Heart left ventricle (tissue), 16 donors: ENCODE data around the gene ATRNL1. TPM values are rescaled to one million over a fixed set of nuclear protein-coding genes. Genes with fewer than 3 reads are reported as not detected.

ENCODE experiments used
- ATAC-seq, 4 donors: fragments of 200-7000 bp; cut with Tn5 transposase; one replicate each; pipeline ENCODE4 v1.9.1; 2020 to 2022; ENCODE audit warnings: moderate library complexity in 4 of 4, mild to moderate bottlenecking in 3 of 4, moderate number of reproducible peaks in 1 of 4
- DNase-seq, 5 donors: peaks; one replicate each; pipeline ENCODE4 v3.0.0-alpha.2; 2020
- H3K27ac ChIP-seq, 12 donors: fragments of 200-600 bp; sonication (generic) in 4 of 12; one replicate each; pipeline versions ENCODE4 v1.5.0 to v1.8.0; 2016 to 2022; ENCODE audit warnings: mild to moderate bottlenecking in 2 of 12
- H3K27me3 ChIP-seq, 9 donors: fragments of 200-600 bp; sonication (generic) in 2 of 9; one replicate each; pipeline versions ENCODE4 v1.5.1 to v1.8.0; 2016 to 2022; ENCODE audit warnings: mild to moderate bottlenecking in 3 of 9
- H3K36me3 ChIP-seq, 9 donors: fragments of 200-600 bp; sonication (generic) in 2 of 9; one replicate each; pipeline versions ENCODE4 v1.5.0 to v1.8.0; 2018 to 2022; ENCODE audit warnings: mild to moderate bottlenecking in 2 of 9
- H3K4me1 ChIP-seq, 12 donors: fragments of 200-600 bp; sonication (generic) in 4 of 12; one replicate each; pipeline versions ENCODE4 v1.5.0 to v1.8.0; 2016 to 2022; ENCODE audit warnings: mild to moderate bottlenecking in 3 of 12
- H3K4me3 ChIP-seq, 12 donors: fragments of 200-600 bp; sonication (generic) in 4 of 12; one replicate each; pipeline versions ENCODE4 v1.5.0 to v1.8.0; 2017 to 2022; ENCODE audit warnings: mild to moderate bottlenecking in 9 of 12, moderate library complexity in 4 of 12
- H3K9me3 ChIP-seq, 12 donors: fragments of 200-600 bp; sonication (generic) in 4 of 12; one replicate each; pipeline versions ENCODE4 v1.5.0 to v1.8.0; 2016 to 2022; ENCODE audit warnings: mild to moderate bottlenecking in 1 of 12
- POLR2A ChIP-seq, 2 donors: fragments of 450-650 bp; IDR thresholded peaks; one replicate each; pipeline ENCODE4 v1.6.1; 2017; ENCODE audit warnings: antibody characterized with exemption in 2 of 2, mild to moderate bottlenecking in 2 of 2, moderate library complexity in 2 of 2
- WGBS, 4 donors: extraction: QIAGEN DNeasy Blood & Tissue Kit in 2 of 4; methylation state at CpG; one replicate each; pipeline versions ENCODE4 v1.1.5 to v1.1.7; 2013 to 2018; 5-methylcytosine and 5-hydroxymethylcytosine counted together
- intact Hi-C, 10 donors: fragments of 100-400 bp; cut with DNase I; formaldehyde crosslinking; loops; one replicate each; pipeline versions ENCODE4 v1.11.1 to v1.14.2; 2022
- polyA plus RNA-seq, 2 donors: library from polyadenylated mRNA; stranded (reverse); fragments of 200-250 nt; gene quantifications; one replicate each; pipeline ENCODE4 v1.2.3, GENCODE V29; 2013
- total RNA-seq, 9 donors: library from RNA; depleted of rRNA in 2 of 9; stranded (reverse); fragments of >200 nt in 2 of 9; fragmentation: NEBNext Ultra II Directional in 3 of 9; extraction: Animal tissue kit (Norgen Biotek cat#: 25700) in 3 of 9; gene quantifications; one replicate each; pipeline versions ENCODE4 v1.1.0 to v1.2.4, GENCODE V29; 2016 to 2023
- TF ChIP-seq, protein P1 (sequence below), 12 donors: fragments of 200-600 bp; sonication (generic) in 4 of 12; IDR thresholded peaks; one replicate each; pipeline versions ENCODE4 v1.5.0 to v1.8.0; 2018 to 2022; ENCODE audit warnings: antibody characterized with exemption in 12 of 12, mild to moderate bottlenecking in 5 of 12
- donor health status: ischemic (EF 13 %, LVEDD 7.1; RV severe dilation, severe dysfunction).
- donor health status: healthy with polysubstance abuse.
- donor health status: DM: no; HTN: yes; CAD: no.
- donor health status: DM: no; HTN: no; CAD: no.
- donor health status: ischemic (EF 25% LVEDD 6.9; RV normal size, moderate dysfunction).
- donor health status: ischemic (EF 25% LVEDD 5.7; RV mildly dilated, moderate dysfunction).
- donor health status: healthy.
- donor health status: DM: yes; HTN: yes; CAD: no.
- donor health status: ischemic (EF 35%, LVEDD 5.7; RV mildly dilated, moderate dysfunction).
- donor health status: nonischemic (EF 11% LVEDD 7.7; RV severe dilation, severe dysfunction).
- donor health status: DM: yes; HTN: yes; CAD: no.
- donor health status: PGD.
- donor health status: ischemic (EF 29% LVEDD 5.4; RV normal size, mild dysfunction).
- donor health status: nonischemic (EF 23%, LVEDD 6.1; RV moderate dilation, normal function).

Gene ATRNL1
- total and polyA plus RNA-seq, 11 donors = 0.13 to 28.5 (median 3.0) TPM

DNA sequence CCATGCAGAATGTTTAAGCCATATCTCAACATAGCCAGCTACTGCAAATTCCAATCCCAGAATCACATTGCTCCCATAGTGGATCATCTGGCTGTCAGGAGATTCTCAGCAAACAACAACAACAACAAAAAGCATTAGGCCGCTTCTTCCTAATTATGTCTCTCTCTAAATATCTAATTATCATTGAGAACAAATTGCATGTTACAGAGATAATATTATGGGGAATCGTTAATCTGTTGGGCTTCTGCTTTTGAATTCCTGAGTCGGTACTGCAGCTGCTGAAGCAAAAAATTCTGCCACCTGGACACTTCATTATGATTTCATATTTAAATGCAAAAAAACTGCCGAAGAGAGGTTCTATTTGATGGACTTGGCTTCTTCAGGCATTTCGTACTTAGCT lies 791.2 kb downstream of the ATRNL1 start:
- no peaks in the 10 kb centered on the region for H3K27me3 ChIP-seq
- ATAC-seq (no peak), DNase-seq (no peak)
- intact Hi-C loops = no loop called here
- H3K27ac ChIP-seq = no peak overlapping the region
- no peaks in the 10 kb centered on the region for H3K36me3 ChIP-seq
- no peaks in the 10 kb centered on the region for H3K9me3 ChIP-seq
- 84 to 89% (median 87%) methylated on average over 5 of the region's 5 CpGs for WGBS, 4 donors
- no peaks in the 10 kb centered on the region for H3K4me1 ChIP-seq
- TF ChIP-seq, protein P1, sequence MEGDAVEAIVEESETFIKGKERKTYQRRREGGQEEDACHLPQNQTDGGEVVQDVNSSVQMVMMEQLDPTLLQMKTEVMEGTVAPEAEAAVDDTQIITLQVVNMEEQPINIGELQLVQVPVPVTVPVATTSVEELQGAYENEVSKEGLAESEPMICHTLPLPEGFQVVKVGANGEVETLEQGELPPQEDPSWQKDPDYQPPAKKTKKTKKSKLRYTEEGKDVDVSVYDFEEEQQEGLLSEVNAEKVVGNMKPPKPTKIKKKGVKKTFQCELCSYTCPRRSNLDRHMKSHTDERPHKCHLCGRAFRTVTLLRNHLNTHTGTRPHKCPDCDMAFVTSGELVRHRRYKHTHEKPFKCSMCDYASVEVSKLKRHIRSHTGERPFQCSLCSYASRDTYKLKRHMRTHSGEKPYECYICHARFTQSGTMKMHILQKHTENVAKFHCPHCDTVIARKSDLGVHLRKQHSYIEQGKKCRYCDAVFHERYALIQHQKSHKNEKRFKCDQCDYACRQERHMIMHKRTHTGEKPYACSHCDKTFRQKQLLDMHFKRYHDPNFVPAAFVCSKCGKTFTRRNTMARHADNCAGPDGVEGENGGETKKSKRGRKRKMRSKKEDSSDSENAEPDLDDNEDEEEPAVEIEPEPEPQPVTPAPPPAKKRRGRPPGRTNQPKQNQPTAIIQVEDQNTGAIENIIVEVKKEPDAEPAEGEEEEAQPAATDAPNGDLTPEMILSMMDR (IDR thresholded peaks at IDR 0.05) = no peak
- no peak for TF ChIP-seq POLR2A (IDR thresholded peaks at IDR 0.05)
- H3K4me3 ChIP-seq = no peak overlapping the region

DNA sequence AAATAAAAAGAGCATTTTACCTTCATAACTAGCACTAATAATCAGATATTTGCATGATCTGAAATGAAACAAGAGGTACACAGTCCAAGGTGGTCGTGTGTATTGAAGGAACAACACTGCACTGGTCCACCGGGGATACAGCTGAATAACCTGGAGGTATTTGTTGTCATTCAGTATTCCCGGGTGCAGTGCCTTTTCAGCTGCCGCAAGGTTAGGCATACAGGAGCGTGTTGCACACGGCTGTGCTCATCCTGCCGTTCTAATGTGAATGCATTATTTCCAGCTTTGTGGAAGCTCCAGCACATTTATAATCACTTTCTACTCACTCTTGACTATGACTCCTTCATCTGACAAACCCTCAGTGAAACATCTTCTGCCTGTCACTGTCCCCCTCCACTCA lies 802.0 kb downstream of the ATRNL1 start:
- Histone ChIP-seq H3K27me3 (no peaks in the 10 kb centered on the region), H3K9me3 (no peaks in the 10 kb centered on the region), H3K4me3 (no peak overlapping the region), H3K27ac (no peak overlapping the region), H3K4me1 (no peaks in the 10 kb centered on the region), H3K36me3 (no peaks in the 10 kb centered on the region)
- DNase-seq (no peak), ATAC-seq (no peak)
- intact Hi-C loops = no loop called here
- WGBS, 4 donors = 82 to 89% (median 86%) methylated on average over 7 of the region's 7 CpGs
- TF ChIP-seq, protein P1 (IDR thresholded peaks at IDR 0.05) = no peak
- TF ChIP-seq POLR2A (IDR thresholded peaks at IDR 0.05) = no peak

DNA sequence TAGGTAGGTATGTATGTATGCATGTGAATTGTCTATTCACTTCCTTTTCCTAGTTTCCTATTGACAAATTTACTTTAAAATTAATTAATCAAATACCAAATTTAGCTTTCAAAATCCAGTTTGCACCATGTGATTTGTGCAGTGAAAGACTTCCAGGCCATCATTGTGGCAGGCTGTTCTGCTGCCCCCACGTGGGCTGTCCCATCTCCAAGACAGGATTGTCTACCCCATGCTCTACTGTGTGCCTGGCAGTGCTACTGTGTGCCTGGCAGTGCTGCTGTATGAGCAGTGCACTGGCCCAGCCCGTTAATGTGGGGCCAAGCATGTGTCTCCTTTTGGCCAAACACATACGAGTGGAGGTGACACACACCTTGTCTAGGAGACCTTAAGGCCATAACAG lies 805.1 kb downstream of the ATRNL1 start:
- ATAC-seq (no peak), DNase-seq (no peak)
- Histone ChIP-seq H3K27ac (no peak overlapping the region), H3K27me3 (no peaks in the 10 kb centered on the region), H3K4me1 (no peaks in the 10 kb centered on the region), H3K36me3 (no peaks in the 10 kb centered on the region), H3K9me3 (no peaks in the 10 kb centered on the region), H3K4me3 (no peak overlapping the region)
- WGBS, 4 donors = 75 to 79% (median 77%) methylated on average over 3 of the region's 3 CpGs
- TF ChIP-seq, protein P1 (IDR thresholded peaks at IDR 0.05) = no peak
- no peak for TF ChIP-seq POLR2A (IDR thresholded peaks at IDR 0.05)
- intact Hi-C loops = no loop called here

DNA sequence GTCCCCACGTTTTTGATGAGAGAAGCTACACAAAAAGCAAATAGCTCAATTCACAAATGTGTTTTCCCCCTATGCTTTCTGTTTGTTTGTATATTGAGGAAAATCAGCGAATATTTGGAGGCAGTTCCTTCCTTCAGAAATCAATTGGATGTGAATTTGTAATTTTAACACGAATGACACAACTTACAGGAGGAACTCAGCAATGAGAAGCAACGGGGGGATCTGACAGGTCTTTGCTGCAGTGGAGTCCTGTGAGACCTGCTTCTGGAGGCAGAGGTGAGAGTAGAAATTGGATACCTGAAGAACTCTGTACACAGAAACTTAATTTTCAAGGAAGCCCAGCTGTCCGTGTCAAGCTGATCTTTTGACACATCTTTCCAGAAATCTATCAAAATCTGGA lies 809.4 kb downstream of the ATRNL1 start:
- Histone ChIP-seq H3K27ac (no peak overlapping the region), H3K4me3 (no peak overlapping the region), H3K36me3 (no peaks in the 10 kb centered on the region), H3K27me3 (no peaks in the 10 kb centered on the region), H3K4me1 (no peaks in the 10 kb centered on the region), H3K9me3 (no peaks in the 10 kb centered on the region)
- WGBS, 4 donors = 67 to 77% (median 74%) methylated on average over 5 of the region's 5 CpGs
- intact Hi-C loops = no loop called here
- ATAC-seq (no peak), DNase-seq (no peak)
- no peak for TF ChIP-seq POLR2A (IDR thresholded peaks at IDR 0.05)
- TF ChIP-seq, protein P1 (IDR thresholded peaks at IDR 0.05) = no peak
